GM13977 (cell line): ENCODE results near the gene MYO9A.

Experiments used
- DNase-seq: peaks from one replicate; pipeline ENCODE4 v3.0.0; 2012; ENCODE audit warnings: low spot score
- CTCF ChIP-seq: IDR thresholded peaks from 2 replicates; pipeline ENCODE4 v1.5.1; 2012; ENCODE audit warnings: mild to moderate bottlenecking, control low read depth; ENCODE audit not compliant: insufficient read depth; ENCODE audit errors: extremely low read depth, missing control alignments
- in situ Hi-C: fragments of 300-500 bp; cut with MboI; formaldehyde crosslinking; loops from one replicate; pipeline ENCODE4 v1.12.0; 2022; ENCODE audit warnings: low sequenced_read_pairs, low pct_unique_long_range_greater_than_20kb, mixed read lengths, inconsistent platforms; ENCODE audit not compliant: unreplicated experiment

Gene MYO9A

GRCh38 chr15:71807125-71807629, 310.8 kb downstream of the MYO9A start:
- TF ChIP-seq CTCF, result no peak
- in situ Hi-C loops, result loop anchor here (10.0 kb wide), 1 partner anchor 338 kb away; no protein-coding TSS in a partner anchor

GRCh38 chr15:71806452-71806931, 311.5 kb downstream of the MYO9A start:
- no peak for DNase-seq
- in situ Hi-C loops, result loop anchor here (10.0 kb wide), 1 partner anchor 338 kb away; no protein-coding TSS in a partner anchor
- no peak for TF ChIP-seq CTCF

More at GRCh38 chr15:71807125-71807629, 310.8 kb downstream of the MYO9A start:
- no peak for DNase-seq

GRCh38 chr15:71804695-71805470, 313.1 kb downstream of the MYO9A start:
- DNase-seq, result no peak
- in situ Hi-C loops, result loop anchor here (10.0 kb wide), 1 partner anchor 340 kb away; no protein-coding TSS in a partner anchor
- no peak for TF ChIP-seq CTCF

- TF ChIP-seq CTCF, result no peak
- DNase-seq, result no peak
- in situ Hi-C loops, result loop anchor here (10.0 kb wide), 1 partner anchor 341 kb away; no protein-coding TSS in a partner anchor
These were observed 313.7 kb downstream of the MYO9A start for GRCh38 chr15:71804226-71804625.

GRCh38 chr15:71802770-71803169, 315.2 kb downstream of the MYO9A start:
- in situ Hi-C loops, result loop anchor here (10.0 kb wide), 1 partner anchor 342 kb away; no protein-coding TSS in a partner anchor
- peak; percentile 49 for DNase-seq

More at GRCh38 chr15:71802770-71803169, 315.2 kb downstream of the MYO9A start:
- TF ChIP-seq CTCF, result peak; percentile 68
